OCI-LY3 (cell line): ENCODE results near the gene MRPL58.

Source experiments
- H2AFZ ChIP-seq: fragments of 200-600, 300-600 bp; shearing (Covaris generic); 2 replicates; pipeline ENCODE4 v1.6.0; 2014; ENCODE audit warnings: antibody characterized with exemption, low read depth, low read length
- H3K27ac ChIP-seq: fragments of 200-600, 300-600 bp; sonication (generic); 2 replicates; pipeline ENCODE4 v1.5.1; 2014; ENCODE audit warnings: mild to moderate bottlenecking, low read length, moderate library complexity, mixed read lengths
- H3K27me3 ChIP-seq: fragments of 200-600, 300-600 bp; sonication (generic); 2 replicates; pipeline ENCODE4 v1.6.1; 2014; ENCODE audit warnings: low read depth, low read length, mixed read lengths
- H3K36me3 ChIP-seq: fragments of 200-600, 300-600 bp; sonication (generic); replicated peaks from 2 replicates; pipeline ENCODE3; 2014; ENCODE audit warnings: low read depth, low read length, mixed read lengths
- H3K4me1 ChIP-seq: fragments of 300-600, 200-600 bp; sonication (generic); 2 replicates; pipeline ENCODE4 v1.6.1; 2014; ENCODE audit warnings: low read length, mixed read lengths
- H3K4me2 ChIP-seq: fragments of 200-600, 300-600 bp; sonication (generic); 2 replicates; pipeline ENCODE4 v1.6.1; 2014; ENCODE audit warnings: low read length, mixed read lengths
- H3K4me3 ChIP-seq: fragments of 300-600, 200-600 bp; sonication (generic); 2 replicates; pipeline ENCODE4 v1.5.1; 2014; ENCODE audit warnings: antibody characterized with exemption, mild to moderate bottlenecking, low read length, moderate library complexity
- H3K79me2 ChIP-seq: fragments of 300-600, 200-600 bp; shearing (Covaris generic); 2 replicates; pipeline ENCODE4 v1.6.1; 2014; ENCODE audit warnings: mild to moderate bottlenecking, low read length, mixed read lengths
- H3K9ac ChIP-seq: fragments of 300-600, 200-600 bp; shearing (Covaris generic); 2 replicates; pipeline ENCODE4 v1.6.0; 2014; ENCODE audit warnings: mild to moderate bottlenecking, low read length, moderate library complexity
- H3K9me3 ChIP-seq: fragments of 200-600, 300-600 bp; shearing (Covaris generic); 2 replicates; pipeline ENCODE4 v1.6.1; 2014; ENCODE audit warnings: low read length, mixed read lengths; ENCODE audit not compliant: insufficient read depth
- H4K20me1 ChIP-seq: fragments of 200-600, 300-600 bp; sonication (generic); 2 replicates; pipeline ENCODE4 v1.6.1; 2016; ENCODE audit warnings: low read length, mixed read lengths; ENCODE audit not compliant: insufficient read depth
- CTCF ChIP-seq: fragments of 200-600, 300-600 bp; sonication (generic); IDR thresholded peaks from 2 replicates; pipeline ENCODE4 v1.5.1; 2014; ENCODE audit warnings: antibody characterized with exemption, low read length, low read depth
- EZH2phosphoT487 ChIP-seq: fragments of 200-600 bp; shearing (Covaris generic); IDR thresholded peaks from 2 replicates; pipeline ENCODE4 v1.6.1; 2018; ENCODE audit warnings: antibody characterized with exemption, mixed run types, low read depth

MRPL58 gene

GRCh38 chr17:75012346-75013091, at the start of gene MRPL58:
TSS of gene MRPL58 (plus strand) at chr17:75012670. CDS start at chr17:75012687, 17 bp downstream.
- Histone ChIP-seq H3K9ac (peak within 1 kb of the TSS; percentile 81), H3K27me3 (no peaks in the 10 kb centered on the region), H3K4me2 (peak within 1 kb of the TSS; percentile 97), H3K4me3 (peak within 1 kb of the TSS; percentile 94), H3K79me2 (peaks cover 31% of the 10 kb centered on the region), H3K9me3 (no peaks in the 10 kb centered on the region), H3K27ac (peak within 1 kb of the TSS; percentile 28), H4K20me1 (no peaks in the 10 kb centered on the region), H3K36me3 (peaks cover 5% of the 10 kb centered on the region), H2AFZ (peak within 1 kb of the TSS; percentile 94), H3K4me1 (peaks cover 14% of the 10 kb centered on the region)
- TF ChIP-seq CTCF, result peak; percentile 29; the same call in 1 of the 2 replicates
- TF ChIP-seq EZH2phosphoT487, result no peak

GRCh38 chr17:74963656-74964055, 48.8 kb upstream of the MRPL58 start:
- Histone ChIP-seq H3K9ac (no peak overlapping the region), H3K4me3 (no peak overlapping the region), H3K27me3 (no peaks in the 10 kb centered on the region), H3K4me2 (no peak overlapping the region), H2AFZ (no peak overlapping the region), H3K4me1 (peaks cover 7% of the 10 kb centered on the region), H3K36me3 (no peaks in the 10 kb centered on the region), H3K79me2 (no peaks in the 10 kb centered on the region), H3K9me3 (no peaks in the 10 kb centered on the region), H3K27ac (no peak overlapping the region), H4K20me1 (no peaks in the 10 kb centered on the region)
- TF ChIP-seq CTCF (no peak), EZH2phosphoT487 (no peak)

GRCh38 chr17:74964246-74964761, 48.2 kb upstream of the MRPL58 start:
- H2AFZ ChIP-seq, result no peak overlapping the region
- no peaks in the 10 kb centered on the region for H3K36me3 ChIP-seq
- TF ChIP-seq CTCF (no peak), EZH2phosphoT487 (no peak)
- H3K9ac ChIP-seq, result no peak overlapping the region
- no peaks in the 10 kb centered on the region for H4K20me1 ChIP-seq
- no peaks in the 10 kb centered on the region for H3K27me3 ChIP-seq
- H3K4me1 ChIP-seq, result peaks cover 7% of the 10 kb centered on the region
- H3K27ac ChIP-seq, result no peak overlapping the region
- no peaks in the 10 kb centered on the region for H3K79me2 ChIP-seq
- H3K4me3 ChIP-seq, result no peak overlapping the region
- H3K9me3 ChIP-seq, result no peaks in the 10 kb centered on the region
- H3K4me2 ChIP-seq, result no peak overlapping the region

GRCh38 chr17:74964988-74965622, 47.4 kb upstream of the MRPL58 start:
- TF ChIP-seq EZH2phosphoT487, result no peak
- Histone ChIP-seq H3K79me2 (no peaks in the 10 kb centered on the region), H3K27ac (no peak overlapping the region), H2AFZ (no peak overlapping the region), H3K4me1 (peaks cover 7% of the 10 kb centered on the region), H3K9me3 (no peaks in the 10 kb centered on the region), H3K36me3 (no peaks in the 10 kb centered on the region), H3K9ac (no peak overlapping the region), H3K4me2 (no peak overlapping the region), H3K27me3 (no peaks in the 10 kb centered on the region), H4K20me1 (no peaks in the 10 kb centered on the region), H3K4me3 (no peak overlapping the region)
